AG10803 (cell line): ENCODE results near the gene WRNIP1.

Experiments used
- DNase-seq: peaks from one replicate; pipeline ENCODE4 v3.0.0; 2010; ENCODE audit warnings: low read depth
- H3K4me3 ChIP-seq: 2 replicates; pipeline ENCODE4 v1.5.1; 2011; ENCODE audit warnings: mild to moderate bottlenecking, low read length, control low read depth
- TF ChIP-seq, protein P1 (sequence below): conservative IDR thresholded peaks from 2 replicates; pipeline ENCODE4 v1.5.1; 2011; ENCODE audit warnings: mild to moderate bottlenecking, low read length, control low read depth, inconsistent platforms

WRNIP1 gene

DNA sequence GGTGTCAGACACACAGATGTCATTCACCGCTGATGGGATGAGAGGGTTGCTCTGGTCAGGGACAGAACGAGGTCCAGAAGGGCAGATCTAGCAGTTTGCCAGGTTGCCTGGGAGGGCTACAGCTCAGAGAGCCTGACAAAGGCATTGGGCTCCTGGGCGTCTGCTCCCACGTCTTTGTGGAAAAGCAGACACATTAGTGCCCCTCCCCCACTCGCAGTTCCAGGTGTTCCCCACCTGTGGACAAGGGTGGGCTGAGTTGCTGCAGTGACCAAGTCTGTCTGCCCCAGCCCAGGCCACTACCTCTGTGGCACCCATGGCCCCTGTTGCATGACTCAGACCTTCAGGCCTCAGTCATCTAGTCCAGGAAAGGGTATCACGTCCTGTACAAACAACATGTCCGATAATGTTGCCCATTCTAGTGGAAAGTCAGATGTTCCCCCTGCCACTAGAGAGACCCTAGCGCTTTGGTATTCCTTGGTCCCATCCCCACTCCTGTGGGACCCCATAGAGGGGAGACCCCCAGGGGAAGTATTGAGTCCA, 37.4 kb downstream of the WRNIP1 start:
- no peak overlapping the region for H3K4me3 ChIP-seq
- TF ChIP-seq, protein P1, sequence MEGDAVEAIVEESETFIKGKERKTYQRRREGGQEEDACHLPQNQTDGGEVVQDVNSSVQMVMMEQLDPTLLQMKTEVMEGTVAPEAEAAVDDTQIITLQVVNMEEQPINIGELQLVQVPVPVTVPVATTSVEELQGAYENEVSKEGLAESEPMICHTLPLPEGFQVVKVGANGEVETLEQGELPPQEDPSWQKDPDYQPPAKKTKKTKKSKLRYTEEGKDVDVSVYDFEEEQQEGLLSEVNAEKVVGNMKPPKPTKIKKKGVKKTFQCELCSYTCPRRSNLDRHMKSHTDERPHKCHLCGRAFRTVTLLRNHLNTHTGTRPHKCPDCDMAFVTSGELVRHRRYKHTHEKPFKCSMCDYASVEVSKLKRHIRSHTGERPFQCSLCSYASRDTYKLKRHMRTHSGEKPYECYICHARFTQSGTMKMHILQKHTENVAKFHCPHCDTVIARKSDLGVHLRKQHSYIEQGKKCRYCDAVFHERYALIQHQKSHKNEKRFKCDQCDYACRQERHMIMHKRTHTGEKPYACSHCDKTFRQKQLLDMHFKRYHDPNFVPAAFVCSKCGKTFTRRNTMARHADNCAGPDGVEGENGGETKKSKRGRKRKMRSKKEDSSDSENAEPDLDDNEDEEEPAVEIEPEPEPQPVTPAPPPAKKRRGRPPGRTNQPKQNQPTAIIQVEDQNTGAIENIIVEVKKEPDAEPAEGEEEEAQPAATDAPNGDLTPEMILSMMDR = no peak
- no peak for DNase-seq

DNA sequence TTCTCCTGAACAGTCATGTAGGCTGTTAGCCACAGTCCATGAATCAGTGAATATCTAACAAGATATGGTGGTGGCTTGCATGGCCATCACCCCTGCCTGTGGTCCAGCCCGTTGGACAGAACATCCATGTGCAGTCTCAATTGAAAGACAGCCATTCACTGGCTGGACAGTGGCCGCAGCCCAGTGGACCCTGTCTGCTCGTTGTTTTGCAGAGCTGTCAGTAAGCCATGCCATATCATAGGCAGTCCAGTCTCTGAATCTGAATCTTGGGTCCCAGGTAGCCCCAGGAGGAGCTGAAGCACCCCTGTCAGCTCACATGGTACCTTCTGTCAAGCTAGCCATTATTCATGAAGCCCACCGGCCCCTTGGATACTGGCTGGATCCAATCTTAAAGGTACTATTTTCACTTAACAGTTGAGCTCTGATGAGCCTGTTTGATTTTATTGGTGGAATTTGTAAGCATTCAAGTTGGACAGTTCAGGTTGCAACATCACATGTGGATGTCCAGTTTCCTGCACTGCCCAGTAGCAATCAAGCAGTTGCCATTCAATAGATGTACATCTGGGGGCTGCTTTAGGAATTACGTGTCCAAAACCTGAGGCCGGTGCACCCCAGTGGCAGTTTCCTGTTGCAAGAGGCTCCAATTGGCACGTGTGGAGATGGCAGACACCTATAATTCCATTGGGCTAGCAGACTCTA, 38.7 kb downstream of the WRNIP1 start:
- TF ChIP-seq, protein P1 = no peak
- DNase-seq = no peak

DNA sequence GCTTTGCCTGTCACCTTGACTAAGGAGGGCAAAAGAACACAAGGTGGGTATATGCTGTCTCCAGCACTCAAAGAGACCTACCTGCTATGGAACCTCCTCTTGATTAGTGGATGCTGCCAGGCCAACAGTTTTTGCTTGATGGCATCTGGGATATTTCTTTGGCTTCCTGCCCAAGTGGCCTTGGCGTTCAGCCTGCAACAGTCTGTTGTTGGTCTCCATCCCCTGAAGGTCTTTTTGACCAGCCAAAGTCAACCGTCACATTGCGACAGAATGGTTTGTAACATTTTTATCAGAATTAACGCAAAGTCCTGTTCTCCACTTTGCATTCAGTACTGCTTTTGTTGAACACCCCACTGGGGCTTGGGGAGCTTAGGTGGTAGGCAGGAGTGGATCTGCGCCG, 39.3 kb downstream of the WRNIP1 start:
- DNase-seq = no peak
- no peak overlapping the region for H3K4me3 ChIP-seq
- TF ChIP-seq, protein P1 = no peak

More for the DNA sequence above, 38.7 kb downstream of the WRNIP1 start:
- H3K4me3 ChIP-seq = no peak overlapping the region

- TF ChIP-seq, protein P1 = no peak
- H3K4me3 ChIP-seq = no peak overlapping the region
- no peak for DNase-seq
These were observed 39.8 kb downstream of the WRNIP1 start for GRCh38 chr6:2805031-2805430.

DNA sequence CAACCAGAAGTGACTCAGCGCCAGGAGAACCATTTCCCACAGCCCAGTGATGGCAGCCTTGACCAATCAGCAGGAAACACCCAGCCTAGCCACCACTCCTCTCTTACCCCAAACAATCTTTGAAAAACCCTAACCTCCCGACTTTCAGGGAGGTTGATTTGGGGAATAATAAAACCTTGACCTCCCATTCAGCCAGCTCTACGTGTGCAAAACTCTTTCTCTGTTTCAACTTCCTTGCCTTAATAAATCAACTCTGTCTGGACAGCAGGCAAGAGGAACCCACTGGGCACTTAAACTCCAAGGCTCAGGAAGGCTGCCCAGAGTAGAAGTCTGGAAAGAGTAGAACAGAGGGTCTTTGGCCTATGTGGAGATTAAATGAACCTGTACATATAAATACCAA, 41.5 kb downstream of the WRNIP1 start:
- H3K4me3 ChIP-seq = no peak overlapping the region
- TF ChIP-seq, protein P1 = no peak
- no peak for DNase-seq

GRCh38 chr6:2807342-2808090, 42.3 kb downstream of the WRNIP1 start:
- no peak for DNase-seq
- TF ChIP-seq, protein P1 = no peak
- no peak overlapping the region for H3K4me3 ChIP-seq

DNA sequence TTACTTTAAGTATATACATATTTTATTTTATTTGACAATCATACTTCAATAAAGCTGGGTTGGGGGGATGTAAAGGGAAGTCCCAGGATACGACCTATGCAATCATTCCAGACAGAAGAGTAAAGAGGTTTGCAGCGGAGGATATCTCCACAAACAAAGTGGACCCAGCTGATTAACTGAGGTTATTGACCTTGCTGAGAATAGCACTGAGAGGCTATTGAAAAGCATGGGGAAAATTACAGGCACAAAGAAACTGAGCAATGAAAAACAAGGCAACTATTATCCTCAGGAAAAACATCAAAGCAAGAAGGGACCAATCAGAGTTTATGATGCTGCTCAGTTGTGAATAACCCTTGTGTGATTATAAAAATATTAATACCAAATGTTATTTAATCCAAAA, 43.8 kb downstream of the WRNIP1 start:
- no peak for DNase-seq
- TF ChIP-seq, protein P1 = no peak
- no peak overlapping the region for H3K4me3 ChIP-seq
